ENCODE data around the gene PCDH15.

Gene PCDH15

GRCh38 chr10:53836638-53837037 lies 964.4 kb downstream of the PCDH15 start:
- DNase-seq, result no peak

GRCh38 chr10:53833908-53834307 lies 967.1 kb downstream of the PCDH15 start:
- DNase-seq, result no peak

- DNase-seq, result no peak
Observed at GRCh38 chr10:53827261-53827660, 973.8 kb downstream of the PCDH15 start.

DNA sequence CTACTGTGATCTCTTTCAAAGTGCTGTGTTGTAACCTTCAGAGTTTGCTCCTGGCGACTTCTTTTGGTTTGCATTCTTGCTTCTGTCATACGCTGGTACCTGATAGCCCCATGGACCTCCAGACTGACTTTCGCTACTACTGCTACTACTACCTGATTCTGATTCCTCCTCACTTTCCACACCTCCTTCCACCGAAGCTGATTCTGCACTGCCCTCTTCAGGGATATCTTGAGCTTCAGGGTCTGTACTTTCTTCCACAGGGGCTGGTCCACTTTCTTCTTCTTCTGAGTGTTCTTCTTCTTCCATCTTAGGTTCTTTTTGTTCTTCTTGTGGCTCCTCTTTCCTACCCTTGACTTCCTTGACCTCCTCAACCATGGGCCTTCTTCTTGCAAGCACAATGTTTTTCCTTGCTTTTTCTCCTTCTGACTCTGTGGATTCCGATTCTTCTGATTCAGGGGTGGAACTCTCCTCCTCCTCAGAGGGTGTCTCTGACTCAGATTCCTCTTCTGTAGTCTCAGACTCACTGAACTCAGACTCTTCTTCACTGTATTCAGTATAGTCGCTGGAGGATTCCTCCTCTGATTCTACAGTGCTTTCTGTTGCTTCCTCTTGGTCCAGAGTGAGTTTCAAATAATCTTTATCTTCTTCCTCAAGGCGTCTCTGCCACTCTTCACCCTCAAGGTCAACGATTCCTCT lies 992.2 kb downstream of the PCDH15 start:
- DNase-seq, result no peak

- no peak for DNase-seq
Observed at GRCh38 chr10:53786236-53786900, 1014.7 kb downstream of the PCDH15 start.

DNA sequence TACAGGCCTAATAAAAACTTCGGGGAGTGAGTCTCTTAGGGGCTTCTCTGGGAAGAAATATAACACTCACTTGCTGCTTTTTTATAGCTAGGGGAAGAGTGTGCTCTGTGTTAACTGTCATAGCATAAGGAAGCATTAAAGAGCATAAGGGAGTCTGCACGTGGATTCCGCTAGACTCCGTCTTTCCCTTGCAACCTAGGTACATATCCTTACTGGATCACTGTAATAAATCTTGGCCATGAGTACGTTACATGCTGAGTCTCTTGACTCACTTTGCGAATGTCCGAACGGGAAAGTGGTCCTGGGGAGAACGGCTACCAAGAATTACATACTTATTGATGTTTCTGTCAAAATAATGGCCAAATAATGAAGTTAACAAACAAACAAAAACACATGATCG lies 1029.3 kb downstream of the PCDH15 start:
- no peak for DNase-seq

GRCh38 chr10:53770903-53771302 lies 1030.1 kb downstream of the PCDH15 start:
- no peak for DNase-seq

DNA sequence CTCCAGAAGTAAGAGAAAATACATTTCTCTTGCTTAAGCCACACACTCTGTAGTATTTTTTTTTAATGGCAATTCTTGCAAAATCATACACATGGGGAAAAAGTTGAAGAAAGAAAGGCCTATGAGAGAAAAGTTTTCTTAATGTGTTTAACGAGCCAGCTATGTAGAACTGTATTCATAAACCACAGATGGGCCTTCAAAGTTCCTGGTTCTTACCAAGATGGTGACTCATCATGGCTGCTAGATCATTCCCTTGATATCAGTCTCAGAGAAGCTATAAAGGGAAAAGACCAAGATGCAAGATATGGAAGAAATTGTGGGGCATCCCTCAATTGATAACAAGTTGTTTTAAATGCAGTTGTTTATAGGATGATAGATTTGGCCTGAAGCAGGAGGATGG lies 1035.7 kb downstream of the PCDH15 start:
- no peak for DNase-seq

DNA sequence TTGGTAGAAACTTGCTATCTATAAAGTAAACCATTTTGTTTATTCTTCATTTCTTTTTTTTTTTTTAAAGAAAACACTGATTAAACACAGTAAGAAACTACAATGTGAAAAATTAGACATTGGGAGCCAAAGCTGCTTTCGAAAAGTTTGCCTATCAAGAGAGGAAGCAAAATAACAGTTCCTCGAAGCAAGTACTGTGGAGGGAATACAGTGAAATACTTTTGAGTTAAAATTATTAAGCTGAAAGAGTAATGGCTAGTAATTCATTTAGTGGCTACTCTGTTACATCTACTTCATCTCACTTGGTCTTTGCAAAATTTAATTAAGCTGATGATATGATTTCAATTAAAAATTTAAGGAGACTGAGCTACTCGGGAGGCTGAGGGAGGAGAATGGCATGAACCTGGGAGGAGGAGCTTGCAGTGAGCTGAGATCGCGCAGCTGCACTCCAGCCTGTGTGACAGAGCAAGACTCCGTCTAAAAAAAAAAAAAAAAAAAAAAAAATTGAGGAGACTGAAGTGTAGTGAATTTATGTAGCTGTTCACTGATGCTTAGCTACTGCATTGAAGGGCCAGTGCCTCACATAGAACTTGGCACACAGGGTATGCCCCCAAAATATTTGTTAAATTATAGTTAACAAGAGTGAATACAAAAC lies 1046.3 kb downstream of the PCDH15 start:
- no peak for DNase-seq
